IMR-90 (cell line): ENCODE measurements around the gene KCNH6.

Experiments used
- BHLHE40 ChIP-seq: fragments of 150-350 bp; IDR thresholded peaks from 2 replicates; pipeline ENCODE4 v1.6.1; 2016; ENCODE audit warnings: mild to moderate bottlenecking, low read depth, low read length
- CEBPB ChIP-seq: IDR thresholded peaks from 2 replicates; pipeline ENCODE4 v1.6.1; 2012; ENCODE audit warnings: low read depth, low read length, improper control_type of control experiment
- FOS ChIP-seq: fragments of 150-350 bp; IDR thresholded peaks from 2 replicates; pipeline ENCODE4 v1.6.1; 2016; ENCODE audit warnings: low read depth, low read length
- POLR2A ChIP-seq: IDR thresholded peaks from 2 replicates; pipeline ENCODE4 v1.6.1; 2012; ENCODE audit warnings: mild to moderate bottlenecking, low read depth, low read length
- RCOR1 ChIP-seq: IDR thresholded peaks from 2 replicates; pipeline ENCODE4 v1.6.1; 2012; ENCODE audit warnings: mild to moderate bottlenecking, low read length, improper control_type of control experiment; ENCODE audit not compliant: insufficient replicate concordance
- TF ChIP-seq, protein P1 (sequence below): conservative IDR thresholded peaks from 2 replicates; pipeline ENCODE4 v1.5.1; 2012; ENCODE audit warnings: mild to moderate bottlenecking, low read depth, low read length, improper control_type of control experiment

DNA sequence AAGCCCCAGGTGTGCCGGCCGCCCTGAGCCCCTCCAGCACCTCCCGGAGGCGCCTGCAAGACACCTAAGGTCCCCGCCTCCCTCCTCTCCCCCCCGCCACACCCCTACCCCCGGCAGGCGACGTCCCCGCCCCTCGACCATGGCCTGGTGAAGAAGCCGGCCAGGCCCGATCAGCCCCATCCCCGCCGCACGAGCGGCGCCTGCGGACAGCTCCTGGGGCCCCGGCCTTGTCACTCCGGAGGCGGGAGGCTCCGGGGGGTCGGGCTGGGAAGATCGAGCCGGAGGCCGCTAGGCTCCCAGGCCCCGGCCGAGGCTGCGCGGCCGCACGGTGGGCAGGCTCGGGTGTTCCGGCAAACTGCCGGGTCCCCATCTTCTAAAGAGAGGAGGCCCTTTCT lies 46.7 kb upstream of the KCNH6 start:
- TF ChIP-seq, protein P1, sequence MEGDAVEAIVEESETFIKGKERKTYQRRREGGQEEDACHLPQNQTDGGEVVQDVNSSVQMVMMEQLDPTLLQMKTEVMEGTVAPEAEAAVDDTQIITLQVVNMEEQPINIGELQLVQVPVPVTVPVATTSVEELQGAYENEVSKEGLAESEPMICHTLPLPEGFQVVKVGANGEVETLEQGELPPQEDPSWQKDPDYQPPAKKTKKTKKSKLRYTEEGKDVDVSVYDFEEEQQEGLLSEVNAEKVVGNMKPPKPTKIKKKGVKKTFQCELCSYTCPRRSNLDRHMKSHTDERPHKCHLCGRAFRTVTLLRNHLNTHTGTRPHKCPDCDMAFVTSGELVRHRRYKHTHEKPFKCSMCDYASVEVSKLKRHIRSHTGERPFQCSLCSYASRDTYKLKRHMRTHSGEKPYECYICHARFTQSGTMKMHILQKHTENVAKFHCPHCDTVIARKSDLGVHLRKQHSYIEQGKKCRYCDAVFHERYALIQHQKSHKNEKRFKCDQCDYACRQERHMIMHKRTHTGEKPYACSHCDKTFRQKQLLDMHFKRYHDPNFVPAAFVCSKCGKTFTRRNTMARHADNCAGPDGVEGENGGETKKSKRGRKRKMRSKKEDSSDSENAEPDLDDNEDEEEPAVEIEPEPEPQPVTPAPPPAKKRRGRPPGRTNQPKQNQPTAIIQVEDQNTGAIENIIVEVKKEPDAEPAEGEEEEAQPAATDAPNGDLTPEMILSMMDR: no peak
- no peak for TF ChIP-seq POLR2A
- TF ChIP-seq FOS: no peak
- no peak for TF ChIP-seq BHLHE40
- TF ChIP-seq CEBPB: no peak
- TF ChIP-seq RCOR1: no peak
